HepG2 (cell line): ENCODE results near the gene PERP. TPM values are rescaled to one million over a fixed set of nuclear protein-coding genes. Genes with fewer than 3 reads are reported as not detected.

Experiments
- ATAC-seq: fragments of 200-7000 bp; cut with Tn5 transposase; 3 replicates; pipeline ENCODE4 v1.9.1; 2020; ENCODE audit warnings: mild to moderate bottlenecking, moderate library complexity
- BruUV-seq: library from RNA; stranded (reverse); fragments of 400-500 nt; replicated peaks from 2 replicates; lab custom pipeline; 2021; lab: Mats Ljungman, UMichigan
- CTCF ChIA-PET: fragments of 300-600 bp; formaldehyde crosslinking; extraction: SDS; loops from one replicate; lab custom pipeline; 2021; ENCODE audit warnings: low total read pairs, inconsistent platforms, low intra/inter-chr PET ratio; lab: Yijun Ruan, JAX
- POLR2A ChIA-PET: fragments of 350-600 bp; sonication (Branson Sonifier 250); formaldehyde crosslinking; loops from one replicate; lab custom pipeline; 2020; ENCODE audit warnings: antibody characterized with exemption, inconsistent platforms; lab: Yijun Ruan, JAX
- DNase-seq: peaks from one replicate; pipeline ENCODE4 v3.0.0-alpha.2; 2015; ENCODE audit warnings: low spot score
- FAIRE-seq: peaks from 3 replicates; lab custom pipeline; 2011; peaks lifted over from hg19 to GRCh38; lab: Jason Lieb, UNC
- H2AFZ ChIP-seq: one replicate; pipeline ENCODE4 v1.6.1; 2011; ENCODE audit warnings: low read length, inconsistent platforms
- H3K27ac ChIP-seq: fragments of 300-600 bp; 3 replicates; pipeline ENCODE4 v1.8.0; 2011; ENCODE audit warnings: mixed run types, mild to moderate bottlenecking, mixed read lengths, low read length, inconsistent platforms; ENCODE audit not compliant: insufficient read depth; ENCODE audit errors: extremely low read length
- H3K27me3 ChIP-seq, 2 experiments: fragments of 200-600 bp in 1 of 2; 2 replicates in 1 of 2; 3 replicates in 1 of 2; pipeline versions ENCODE4 v1.6.0 to v1.8.0; 2011; ENCODE audit warnings: low read length in 2 of 2, mild to moderate bottlenecking in 2 of 2, moderate library complexity in 2 of 2, inconsistent platforms in 1 of 2; ENCODE audit not compliant: insufficient read depth in 2 of 2, control insufficient read depth in 1 of 2
- H3K36me3 ChIP-seq, 2 experiments: fragments of 200-600 bp in 1 of 2; replicated peaks in 1 of 2; 2 replicates in 1 of 2; 3 replicates in 1 of 2; pipeline versions ENCODE4 v1.5.1 to v1.8.0; 2011; ENCODE audit warnings: low read length in 2 of 2, inconsistent platforms in 1 of 2; ENCODE audit not compliant: insufficient read depth in 2 of 2, control insufficient read depth in 1 of 2
- H3K4me1 ChIP-seq: 2 replicates; pipeline ENCODE4 v1.5.1; 2012; ENCODE audit warnings: low read length, inconsistent platforms; ENCODE audit not compliant: insufficient read depth
- H3K4me2 ChIP-seq: 2 replicates; pipeline ENCODE4 v1.6.0; 2011; ENCODE audit warnings: low read depth, low read length, inconsistent platforms
- H3K4me3 ChIP-seq, 3 experiments: fragments of 200-600 bp in 1 of 3; sonication (generic), shearing (Covaris generic) in 1 of 3; replicated peaks in 1 of 3; 2 replicates each; pipeline ENCODE4 v1.5.1; 2011 to 2016; ENCODE audit warnings: low read length in 3 of 3, inconsistent platforms in 2 of 3, low read depth in 2 of 3, mild to moderate bottlenecking in 2 of 3, control low read depth in 1 of 3, mixed read lengths in 1 of 3; ENCODE audit not compliant: insufficient read depth in 1 of 3
- H3K79me2 ChIP-seq: one replicate; pipeline ENCODE4 v1.6.1; 2011; ENCODE audit warnings: low read length, inconsistent platforms; ENCODE audit not compliant: insufficient read depth
- H3K9ac ChIP-seq: 2 replicates; pipeline ENCODE4 v1.6.0; 2011; ENCODE audit warnings: mild to moderate bottlenecking, low read depth, low read length, inconsistent platforms; ENCODE audit not compliant: insufficient read depth
- H3K9me3 ChIP-seq: 2 replicates; pipeline ENCODE4 v1.5.1; 2012; ENCODE audit warnings: mild to moderate bottlenecking, low read length
- H4K20me1 ChIP-seq: 2 replicates; pipeline ENCODE4 v1.6.0; 2011; ENCODE audit warnings: inconsistent platforms, mild to moderate bottlenecking, low read length, moderate library complexity; ENCODE audit not compliant: insufficient read depth
- AHDC1 ChIP-seq: sonication (generic); formaldehyde crosslinking; IDR thresholded peaks from 2 replicates; pipeline ENCODE4 v1.5.1; 2020; ENCODE audit warnings: mild to moderate bottlenecking, missing genetic modification reagents, borderline replicate concordance
- ARNTL ChIP-seq: sonication (generic); formaldehyde crosslinking; IDR thresholded peaks from 2 replicates; pipeline ENCODE4 v1.4.0; 2020; ENCODE audit warnings: mild to moderate bottlenecking, missing genetic modification reagents
- ZBTB1 ChIP-seq: sonication (generic); formaldehyde crosslinking; IDR thresholded peaks from 2 replicates; pipeline ENCODE4 v1.4.0; 2020; ENCODE audit warnings: missing genetic modification reagents, borderline replicate concordance
- ZMYM2 ChIP-seq: sonication (generic); formaldehyde crosslinking; IDR thresholded peaks from 2 replicates; pipeline ENCODE4 v1.8.0; 2022; ENCODE audit warnings: mild to moderate bottlenecking, missing genetic modification reagents
- ZNF317 ChIP-seq: sonication (generic); formaldehyde crosslinking; IDR thresholded peaks from 2 replicates; pipeline ENCODE4 v1.5.0; 2020; ENCODE audit warnings: mild to moderate bottlenecking, missing genetic modification reagents
- ZNF589 ChIP-seq: sonication (generic); formaldehyde crosslinking; conservative IDR thresholded peaks from 2 replicates; pipeline ENCODE4 v1.8.0; 2022; ENCODE audit warnings: mild to moderate bottlenecking, moderate library complexity, missing genetic modification reagents
- WGBS: methylation state at CpG from one replicate; pipeline ENCODE4 v1.1.6; 2017; ENCODE audit warnings: low lambda C conversion rate; 5-methylcytosine and 5-hydroxymethylcytosine counted together
- in situ Hi-C: cut with HindIII; loops from 2 replicates; pipeline ENCODE4 v1.10.0; 2017; ENCODE audit warnings: low pct_unique_long_range_greater_than_20kb; ENCODE audit not compliant: extremely low pct_ligation_motif_present
- intact Hi-C: fragments of 100-400 bp; cut with micrococcal nuclease; formaldehyde crosslinking; loops from one replicate; pipeline ENCODE4 v1.10.0; 2022; ENCODE audit not compliant: unreplicated experiment
- polyA plus RNA-seq, 8 experiments: library from polyadenylated mRNA; depleted of rRNA in 3 of 8; stranded (reverse) in 7 of 8; unstranded in 1 of 8; fragments of >200 nt; fragmentation: Illumina TruSeq in 4 of 8; extraction: Trizol in 4 of 8; gene quantifications; 2 replicates each; pipeline versions ENCODE4 v1.2.1 to v1.2.3, GENCODE V29; 2011 to 2016; ENCODE audit warnings: low read depth in 4 of 8, missing spikeins in 1 of 8, mixed read lengths in 1 of 8; ENCODE audit not compliant: insufficient read depth in 1 of 8
- total RNA-seq, 5 experiments: library from RNA; depleted of rRNA; stranded (reverse); fragments of >200 nt; fragmentation: Illumina TruSeq; extraction: Trizol; gene quantifications; 2 replicates each; pipeline ENCODE4 v1.2.3, GENCODE V29; 2016; ENCODE audit warnings: low read depth in 1 of 5
- TF ChIP-seq, protein P1 (sequence below): sonication (generic); formaldehyde crosslinking; IDR thresholded peaks from one replicate; pipeline ENCODE4 v1.5.1; 2020; ENCODE audit warnings: mild to moderate bottlenecking, missing genetic modification reagents; ENCODE audit errors: not compliant biosample characterization
- TF ChIP-seq, protein P2 (sequence below): sonication (generic); formaldehyde crosslinking; IDR thresholded peaks from 2 replicates; pipeline ENCODE4 v1.8.1; 2023; ENCODE audit warnings: mild to moderate bottlenecking, missing genetic modification reagents, borderline replicate concordance

The PERP gene
- total and polyA plus RNA-seq, 2 of the 13 experiments (the other 11 are each of a cell fraction or from before 2014, with no cell fraction given): 26.0 to 53.0 TPM

DNA sequence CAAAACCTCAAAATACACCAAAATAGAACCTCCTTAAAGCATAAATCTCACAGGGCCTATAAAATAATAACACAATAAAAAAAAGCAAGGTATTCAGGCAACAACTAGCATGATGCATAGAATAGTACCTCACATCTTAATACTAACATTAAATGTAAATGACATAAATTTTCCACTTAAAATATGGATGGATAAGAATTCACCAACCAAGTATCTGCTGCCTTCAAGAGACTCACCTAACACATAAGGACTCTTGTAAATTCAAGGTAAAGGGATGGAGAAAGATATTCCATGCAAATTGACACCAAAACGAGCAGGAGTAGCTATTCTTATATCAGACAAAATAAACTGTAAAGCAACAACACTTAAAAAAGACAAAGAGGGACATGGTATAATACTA, 52.2 kb downstream of the PERP start (continued):
- no peak for TF ChIP-seq AHDC1 (CRISPR knock-in tag)
- TF ChIP-seq ZNF589 (CRISPR knock-in tag): no peak
- TF ChIP-seq ZNF317: no peak
- TF ChIP-seq ARNTL (CRISPR knock-in tag): no peak

DNA sequence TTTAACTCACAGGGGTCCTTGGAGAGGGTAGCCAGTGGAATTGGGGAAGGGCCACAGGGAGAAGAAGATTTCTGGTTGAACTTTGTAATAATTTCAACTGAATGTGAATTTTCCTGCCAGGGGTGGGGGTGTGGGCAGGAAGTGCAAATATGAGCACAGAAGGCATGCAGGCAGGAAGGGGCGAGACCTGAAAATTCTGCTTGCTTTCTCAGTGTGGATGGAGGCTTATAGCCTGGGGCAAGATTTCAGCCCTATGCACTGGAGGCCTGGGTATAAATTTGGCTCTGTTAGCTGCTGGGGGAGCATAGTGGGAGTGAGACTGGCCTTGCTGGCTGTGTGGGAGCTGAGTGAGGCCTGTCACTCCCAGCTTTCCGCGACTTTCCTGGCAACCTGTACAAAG, 54.4 kb downstream of the PERP start:
- POLR2A ChIA-PET: no interaction called here
- 92% methylated on average over 3 of the region's 3 CpGs for WGBS
- TF ChIP-seq, protein P1, sequence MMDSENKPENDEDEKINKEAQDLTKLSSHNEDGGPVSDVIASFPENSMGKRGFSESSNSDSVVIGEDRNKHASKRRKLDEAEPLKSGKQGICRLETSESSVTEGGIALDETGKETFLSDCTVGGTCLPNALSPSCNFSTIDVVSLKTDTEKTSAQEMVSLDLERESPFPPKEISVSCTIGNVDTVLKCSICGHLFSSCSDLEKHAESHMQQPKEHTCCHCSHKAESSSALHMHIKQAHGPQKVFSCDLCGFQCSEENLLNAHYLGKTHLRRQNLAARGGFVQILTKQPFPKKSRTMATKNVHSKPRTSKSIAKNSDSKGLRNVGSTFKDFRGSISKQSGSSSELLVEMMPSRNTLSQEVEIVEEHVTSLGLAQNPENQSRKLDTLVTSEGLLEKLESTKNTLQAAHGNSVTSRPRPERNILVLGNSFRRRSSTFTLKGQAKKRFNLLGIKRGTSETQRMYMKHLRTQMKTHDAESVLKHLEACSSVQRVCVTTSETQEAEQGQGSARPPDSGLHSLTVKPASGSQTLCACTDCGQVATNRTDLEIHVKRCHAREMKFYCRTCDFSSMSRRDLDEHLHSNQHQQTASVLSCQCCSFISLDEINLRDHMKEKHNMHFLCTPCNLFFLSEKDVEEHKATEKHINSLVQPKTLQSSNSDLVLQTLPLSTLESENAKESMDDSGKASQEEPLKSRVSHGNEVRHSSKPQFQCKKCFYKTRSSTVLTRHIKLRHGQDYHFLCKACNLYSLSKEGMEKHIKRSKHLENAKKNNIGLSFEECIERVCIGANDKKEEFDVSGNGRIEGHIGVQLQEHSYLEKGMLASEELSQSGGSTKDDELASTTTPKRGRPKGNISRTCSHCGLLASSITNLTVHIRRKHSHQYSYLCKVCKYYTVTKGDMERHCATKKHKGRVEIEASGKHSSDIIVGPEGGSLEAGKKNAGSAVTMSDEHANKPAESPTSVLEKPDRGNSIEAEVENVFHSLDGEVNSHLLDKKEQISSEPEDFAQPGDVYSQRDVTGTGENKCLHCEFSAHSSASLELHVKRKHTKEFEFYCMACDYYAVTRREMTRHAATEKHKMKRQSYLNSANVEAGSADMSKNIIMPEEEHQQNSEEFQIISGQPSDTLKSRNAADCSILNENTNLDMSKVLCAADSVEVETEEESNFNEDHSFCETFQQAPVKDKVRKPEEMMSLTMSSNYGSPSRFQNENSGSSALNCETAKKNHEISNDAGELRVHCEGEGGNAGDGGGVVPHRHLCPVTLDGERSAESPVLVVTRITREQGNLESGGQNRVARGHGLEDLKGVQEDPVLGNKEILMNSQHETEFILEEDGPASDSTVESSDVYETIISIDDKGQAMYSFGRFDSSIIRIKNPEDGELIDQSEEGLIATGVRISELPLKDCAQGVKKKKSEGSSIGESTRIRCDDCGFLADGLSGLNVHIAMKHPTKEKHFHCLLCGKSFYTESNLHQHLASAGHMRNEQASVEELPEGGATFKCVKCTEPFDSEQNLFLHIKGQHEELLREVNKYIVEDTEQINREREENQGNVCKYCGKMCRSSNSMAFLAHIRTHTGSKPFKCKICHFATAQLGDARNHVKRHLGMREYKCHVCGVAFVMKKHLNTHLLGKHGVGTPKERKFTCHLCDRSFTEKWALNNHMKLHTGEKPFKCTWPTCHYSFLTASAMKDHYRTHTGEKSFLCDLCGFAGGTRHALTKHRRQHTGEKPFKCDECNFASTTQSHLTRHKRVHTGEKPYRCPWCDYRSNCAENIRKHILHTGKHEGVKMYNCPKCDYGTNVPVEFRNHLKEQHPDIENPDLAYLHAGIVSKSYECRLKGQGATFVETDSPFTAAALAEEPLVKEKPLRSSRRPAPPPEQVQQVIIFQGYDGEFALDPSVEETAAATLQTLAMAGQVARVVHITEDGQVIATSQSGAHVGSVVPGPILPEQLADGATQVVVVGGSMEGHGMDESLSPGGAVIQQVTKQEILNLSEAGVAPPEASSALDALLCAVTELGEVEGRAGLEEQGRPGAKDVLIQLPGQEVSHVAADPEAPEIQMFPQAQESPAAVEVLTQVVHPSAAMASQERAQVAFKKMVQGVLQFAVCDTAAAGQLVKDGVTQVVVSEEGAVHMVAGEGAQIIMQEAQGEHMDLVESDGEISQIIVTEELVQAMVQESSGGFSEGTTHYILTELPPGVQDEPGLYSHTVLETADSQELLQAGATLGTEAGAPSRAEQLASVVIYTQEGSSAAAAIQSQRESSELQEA: no peak
- TF ChIP-seq, protein P2, sequence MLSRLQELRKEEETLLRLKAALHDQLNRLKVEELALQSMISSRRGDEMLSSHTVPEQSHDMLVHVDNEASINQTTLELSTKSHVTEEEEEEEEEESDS: no peak
- TF ChIP-seq ZMYM2: no peak
- TF ChIP-seq ZBTB1 (CRISPR knock-in tag): no peak

More for the DNA sequence above, 54.4 kb downstream of the PERP start:
- H3K79me2 ChIP-seq: no peaks in the 10 kb centered on the region
- ATAC-seq (no peak), FAIRE-seq (no peak), DNase-seq (no peak)
- no peaks in the 10 kb centered on the region for H4K20me1 ChIP-seq
- H3K27me3 ChIP-seq: no peaks in the 10 kb centered on the region; a peak in 1 of 5 replicates
- H3K4me3 ChIP-seq: no peak overlapping the region
- in situ Hi-C loops (no loop called here), intact Hi-C loops (no loop called here)
- peaks cover 9% of the 10 kb centered on the region for H3K4me1 ChIP-seq
- no peak overlapping the region for H3K27ac ChIP-seq
- H3K9me3 ChIP-seq: no peaks in the 10 kb centered on the region
- no TSS peak for BruUV-seq
- no peak overlapping the region for H3K9ac ChIP-seq
- H3K36me3 ChIP-seq: no peaks in the 10 kb centered on the region
- CTCF ChIA-PET: no interaction called here
- no peak overlapping the region for H2AFZ ChIP-seq
- H3K4me2 ChIP-seq: no peak overlapping the region
